Muscle of arm (tissue), 12 donors: Measurements from ENCODE around the gene FAN1. TPM values are rescaled to one million over a fixed set of nuclear protein-coding genes. Genes with fewer than 3 reads are reported as not detected.

Experiments used
- DNase-seq: peaks from one replicate; pipeline ENCODE4 v3.0.0-alpha.2; 2013
- polyA plus RNA-seq, 12 donors: library from polyadenylated mRNA; unstranded; fragments of 120-200 nt; gene quantifications; one replicate each; pipeline ENCODE4 v1.2.1, GENCODE V29; 2013; ENCODE audit not compliant: insufficient read length in 12 of 12

Gene FAN1
- polyA plus RNA-seq, 12 donors: 15.3 to 34.5 (median 23.1) TPM; not detected in 1

DNA sequence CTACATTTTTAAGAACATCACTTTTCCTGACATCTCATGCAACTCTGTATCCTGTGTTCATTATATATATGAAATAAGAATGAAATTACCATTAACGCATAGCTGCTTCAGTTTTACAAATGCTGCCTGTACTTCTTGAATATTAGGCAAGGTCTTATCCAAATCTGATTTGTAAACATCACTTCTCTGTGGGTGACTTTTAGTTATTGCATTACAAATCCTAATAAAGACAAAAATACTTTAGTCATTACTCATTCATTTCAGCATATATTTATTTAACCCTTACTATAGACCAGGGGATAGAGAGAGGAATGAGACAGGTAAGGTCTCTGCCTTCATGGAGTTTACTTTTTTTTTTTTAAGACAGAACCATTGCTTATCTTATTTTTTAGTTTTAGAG, 51.0 kb downstream of the FAN1 start:
- DNase-seq: no peak

DNA sequence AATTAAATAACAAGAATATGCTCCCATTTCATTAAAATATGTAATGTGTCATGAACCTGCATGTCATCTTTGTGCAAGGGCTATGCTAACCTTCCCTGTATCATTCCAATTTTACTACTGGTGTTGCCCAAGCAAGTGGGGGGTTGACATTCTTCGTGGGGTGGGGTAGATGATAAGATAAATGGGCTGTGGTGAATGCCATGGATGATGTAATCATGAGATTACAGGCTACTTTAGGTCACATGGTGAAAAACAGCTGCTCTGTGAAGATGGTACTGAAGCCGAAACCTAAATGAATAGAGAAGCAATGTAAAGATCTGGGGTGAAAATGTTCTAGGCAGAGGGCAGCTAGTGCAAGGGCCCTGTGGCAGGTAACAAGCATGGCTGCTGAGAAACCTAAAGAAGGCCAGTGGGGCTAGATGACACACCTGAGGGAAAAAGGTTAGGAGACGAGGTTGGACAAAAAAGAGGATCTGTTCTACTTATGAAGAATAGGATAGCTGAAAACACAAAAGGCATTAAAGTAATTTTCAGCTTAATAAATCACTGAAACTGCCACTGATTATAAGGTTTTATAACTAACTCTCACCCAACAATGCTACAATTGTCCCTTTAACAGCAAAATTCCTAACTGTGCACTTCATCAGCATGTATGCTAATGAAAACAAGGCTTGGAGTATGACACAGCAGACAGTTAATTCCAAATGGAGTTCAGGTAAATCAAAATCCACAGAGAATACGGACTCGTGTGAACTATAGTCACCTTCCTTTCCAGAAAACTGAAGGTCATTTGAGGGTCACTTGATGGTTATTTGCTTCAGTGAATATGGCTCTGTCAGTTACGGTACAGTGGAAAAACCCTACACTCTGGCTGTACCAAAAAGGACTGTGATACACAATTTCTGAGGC, 52.8 kb downstream of the FAN1 start:
- no peak for DNase-seq

DNA sequence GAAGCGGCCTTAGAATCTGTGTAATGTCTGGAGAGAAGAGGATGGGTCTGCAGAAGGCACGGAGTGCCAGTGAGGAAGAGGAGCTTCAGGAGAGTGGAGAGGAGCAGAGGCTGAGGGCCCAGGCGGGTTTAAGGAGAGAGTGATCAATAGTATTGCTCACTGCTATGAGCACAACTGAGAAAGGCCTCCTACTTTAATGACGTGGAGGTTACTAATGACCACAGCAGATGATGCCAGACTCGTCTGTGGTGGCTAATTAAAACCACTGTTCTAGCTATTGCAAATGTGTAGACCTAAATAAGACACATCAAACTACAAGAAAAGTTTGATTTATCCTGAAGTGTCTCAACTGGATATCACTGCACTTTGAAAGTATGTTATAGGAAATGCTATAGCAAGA, 54.5 kb downstream of the FAN1 start:
- no peak for DNase-seq

DNA sequence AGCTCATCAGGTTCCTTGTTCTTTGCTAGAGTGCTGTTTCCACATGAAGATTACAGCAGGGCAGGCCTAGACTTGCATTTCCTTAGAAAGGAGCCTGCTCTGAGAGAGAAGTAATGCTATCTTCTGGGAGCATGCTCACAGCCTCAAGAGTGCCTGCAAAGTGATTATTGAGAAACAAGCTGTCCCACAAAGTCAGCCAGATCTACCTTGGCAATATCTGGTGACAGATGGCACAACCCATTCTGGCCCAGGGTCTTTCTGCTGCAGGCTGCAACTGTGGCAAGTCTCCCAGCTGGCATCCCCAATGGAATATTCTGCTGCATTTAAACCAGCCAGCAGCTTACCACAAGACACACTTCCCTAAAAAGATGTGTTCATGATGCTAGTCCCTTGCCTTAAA, 58.4 kb downstream of the FAN1 start:
- DNase-seq: no peak

DNA sequence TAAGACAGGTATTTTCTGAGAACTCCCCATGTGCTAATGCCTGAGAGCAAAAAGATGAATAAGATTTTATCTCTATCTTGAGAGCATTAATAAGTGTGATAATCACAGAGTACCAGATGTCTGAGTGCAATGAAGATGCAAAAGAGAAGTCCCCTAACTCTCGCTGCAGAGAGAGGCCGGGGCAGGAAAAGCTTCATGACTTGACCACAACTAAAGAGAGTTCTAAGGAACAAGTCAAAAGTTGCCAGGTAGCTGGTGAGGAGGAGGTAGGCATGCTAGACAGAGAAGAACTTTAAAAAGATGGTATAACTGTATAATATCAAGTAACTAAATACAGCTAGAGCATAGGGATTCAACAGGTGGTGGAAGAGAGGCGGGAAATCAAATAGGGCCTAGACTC, 58.9 kb downstream of the FAN1 start:
- no peak for DNase-seq

DNA sequence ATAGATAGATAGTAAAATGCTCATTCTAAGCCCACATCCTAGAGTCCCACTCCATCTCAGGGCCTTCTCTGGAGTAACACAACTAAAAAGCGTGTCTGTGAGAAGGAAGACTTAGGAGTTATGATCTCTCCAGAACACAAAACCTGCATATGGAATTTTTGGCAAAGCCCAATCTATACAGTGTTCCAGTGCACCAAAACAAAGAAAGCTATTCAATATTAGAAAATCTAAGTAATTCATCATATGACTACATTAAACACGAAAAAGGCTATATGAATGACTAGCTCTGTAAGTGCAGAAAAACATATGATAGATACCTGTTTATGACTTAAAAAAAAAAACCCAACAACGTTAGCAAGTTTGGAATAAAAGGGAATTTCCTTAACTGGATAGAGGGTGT, 60.0 kb downstream of the FAN1 start:
- no peak for DNase-seq

DNA sequence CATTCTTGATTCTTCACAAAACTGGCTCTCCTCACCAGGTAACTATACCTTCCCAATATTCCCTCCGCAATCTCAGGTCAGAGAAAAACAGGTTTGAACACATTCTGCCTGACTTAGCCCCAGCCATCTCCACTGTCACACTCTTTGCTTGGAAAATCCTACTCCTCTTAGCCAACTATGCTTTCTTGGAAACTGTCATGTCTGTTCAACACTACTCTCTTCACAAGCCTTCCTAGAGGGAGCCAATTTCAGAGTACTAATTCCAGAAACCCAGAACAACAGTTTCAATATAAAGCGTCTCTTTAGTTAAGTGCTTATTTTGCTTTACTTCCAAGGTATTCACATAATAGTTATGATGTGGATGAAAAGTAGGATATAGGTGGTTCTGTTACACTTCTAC, 66.0 kb downstream of the FAN1 start:
- no peak for DNase-seq

DNA sequence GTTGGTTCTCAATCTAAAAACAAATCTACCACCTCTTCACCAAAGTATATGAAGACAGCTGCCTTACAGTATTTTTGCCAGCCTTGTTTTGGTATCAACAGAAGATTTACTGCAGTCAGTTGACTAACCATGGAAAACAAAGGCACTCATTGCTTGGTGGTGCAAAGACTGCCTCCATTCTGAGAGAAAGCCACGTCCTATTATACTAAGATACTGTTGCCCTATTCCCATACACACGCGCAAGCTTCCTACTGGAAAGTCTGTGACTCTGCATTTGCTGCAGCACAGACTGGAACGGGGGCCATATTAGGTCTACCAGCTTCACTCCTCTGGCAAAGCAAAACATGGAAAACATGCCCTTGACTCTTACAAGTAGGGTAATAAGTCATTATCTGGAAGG, 69.7 kb downstream of the FAN1 start:
- no peak for DNase-seq

DNA sequence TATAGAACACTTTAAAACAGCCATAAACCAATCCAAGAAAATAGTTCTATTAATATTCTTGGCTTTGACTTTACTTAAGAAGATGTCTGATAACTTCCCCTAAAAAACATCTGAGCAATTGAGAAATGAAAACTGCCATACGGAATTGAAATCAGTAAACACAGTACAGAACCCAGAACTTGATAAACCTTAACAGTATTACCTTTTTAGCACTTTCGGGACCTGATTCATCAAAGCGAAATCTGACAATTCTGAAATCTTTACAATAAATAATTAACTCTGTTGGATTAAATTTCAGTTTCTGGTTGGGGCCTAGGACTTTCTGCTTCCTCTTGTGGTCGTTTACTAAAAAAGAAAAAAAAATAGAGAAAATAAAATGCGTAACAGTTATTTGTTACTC, 70.4 kb downstream of the FAN1 start:
- no peak for DNase-seq

DNA sequence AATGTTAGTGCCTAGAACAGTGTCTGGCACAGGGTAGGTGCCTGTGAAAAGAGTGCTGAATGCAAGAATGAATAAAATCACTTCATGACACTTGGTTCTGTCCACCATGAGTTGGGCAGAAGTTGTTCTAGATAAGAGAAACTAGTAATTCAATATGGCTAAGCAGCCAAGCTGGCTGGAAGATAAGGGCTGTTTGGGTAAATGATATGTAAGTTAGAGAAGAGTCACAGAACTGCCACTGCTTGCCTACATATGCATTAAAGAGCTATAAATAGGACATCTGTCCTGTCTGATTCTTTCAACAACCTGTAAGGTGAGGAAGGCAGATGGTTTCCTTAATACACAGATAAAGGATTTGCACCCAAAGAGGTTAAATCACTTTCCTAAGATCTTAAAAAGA, 74.6 kb downstream of the FAN1 start:
- DNase-seq: no peak

DNA sequence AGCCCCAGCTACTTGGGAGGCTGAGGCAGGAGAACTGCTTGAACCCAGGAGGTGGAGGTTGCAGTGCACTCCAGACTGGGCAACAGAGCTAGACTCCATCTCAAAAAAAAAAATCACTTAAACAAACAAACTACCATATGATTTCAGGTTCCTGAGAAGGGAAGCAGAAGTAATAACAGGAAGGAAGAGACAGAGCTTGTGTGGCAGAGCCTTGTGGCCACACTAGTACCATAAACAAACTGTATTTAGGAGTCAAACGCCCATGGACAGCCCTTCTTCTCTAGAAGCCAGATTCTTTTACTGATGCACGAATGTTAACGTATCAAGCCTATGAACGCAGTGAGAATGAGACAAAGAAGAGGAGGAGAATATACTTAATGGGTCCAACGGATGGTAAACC, 75.7 kb downstream of the FAN1 start:
- no peak for DNase-seq

DNA sequence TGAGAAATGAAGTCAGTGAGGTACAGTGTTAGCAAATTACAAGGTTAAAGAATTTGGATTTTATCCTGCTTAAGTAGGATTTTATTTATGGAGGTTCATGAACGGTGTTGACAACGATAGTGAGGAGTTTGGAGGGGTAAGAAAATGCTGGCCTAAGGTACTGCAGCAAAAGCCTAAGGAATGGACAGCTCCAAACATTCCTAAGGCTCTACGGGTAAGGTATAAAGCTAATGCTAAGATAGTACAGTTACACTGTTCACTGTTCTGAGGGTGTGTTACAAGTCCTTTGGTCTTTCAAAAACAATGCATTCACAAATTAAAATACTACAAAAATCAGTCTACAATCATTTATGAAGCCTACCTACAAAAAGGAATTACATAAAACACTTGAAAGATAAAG, 80.4 kb downstream of the FAN1 start:
- no peak for DNase-seq

DNA sequence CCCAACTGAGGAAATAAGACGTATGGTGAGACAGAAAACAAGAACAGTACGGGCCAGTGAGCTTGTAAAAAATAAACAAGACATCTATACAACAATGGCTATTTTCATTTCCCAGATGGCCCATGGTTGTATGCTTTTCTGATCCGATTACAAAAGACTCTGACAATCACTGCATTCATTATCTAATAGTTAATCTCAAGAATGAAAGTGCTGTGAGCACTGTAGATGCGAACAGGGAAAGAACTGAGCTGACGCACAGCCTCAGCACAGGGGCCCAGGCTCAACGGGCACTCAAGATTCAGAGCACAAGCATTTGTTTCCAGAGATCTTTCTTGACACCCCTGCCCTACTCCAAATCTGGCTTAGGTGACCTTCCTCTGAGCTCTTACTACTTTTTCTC, 80.8 kb downstream of the FAN1 start:
- no peak for DNase-seq

DNA sequence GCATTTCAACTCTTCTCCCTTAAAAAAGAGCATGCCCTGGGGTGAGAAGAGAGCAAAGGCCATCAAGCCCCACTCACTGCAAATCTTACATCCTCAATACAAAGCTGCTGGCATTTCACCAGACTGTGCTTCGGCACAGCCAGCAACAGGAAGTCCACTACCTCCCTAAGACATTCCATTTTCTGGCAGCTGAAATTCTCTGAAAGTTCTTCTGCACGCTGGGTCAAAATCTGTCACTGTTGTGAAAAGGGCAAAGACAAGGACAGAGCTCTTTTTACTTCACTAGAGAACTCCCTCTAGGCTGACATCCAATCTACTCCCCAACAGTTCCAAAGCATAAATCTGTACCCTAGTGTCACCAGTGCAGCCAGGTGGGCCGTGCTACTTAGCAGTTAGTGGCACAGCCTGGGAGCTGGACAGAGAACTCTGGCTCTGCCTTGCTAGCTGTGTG, 81.4 kb downstream of the FAN1 start:
- DNase-seq: no peak

DNA sequence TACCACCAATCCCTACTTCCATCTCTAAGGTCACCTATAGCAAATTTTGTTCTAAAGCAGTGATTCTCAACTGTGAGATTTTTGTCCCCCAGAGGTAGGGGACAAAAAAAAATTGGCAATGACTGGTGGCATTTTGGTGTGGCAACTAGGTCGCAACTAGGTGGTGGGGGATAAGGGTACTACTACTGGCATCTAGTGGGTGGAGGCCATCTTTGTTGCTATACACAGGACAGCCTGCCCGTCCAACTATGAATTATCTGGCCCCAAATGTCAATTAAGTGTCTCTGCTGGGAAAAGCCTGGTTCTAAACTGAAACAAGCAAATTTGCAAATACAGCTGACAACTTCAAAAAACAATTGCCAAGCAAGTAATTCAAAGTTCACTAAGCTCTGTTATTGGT, 86.3 kb downstream of the FAN1 start:
- DNase-seq: no peak

DNA sequence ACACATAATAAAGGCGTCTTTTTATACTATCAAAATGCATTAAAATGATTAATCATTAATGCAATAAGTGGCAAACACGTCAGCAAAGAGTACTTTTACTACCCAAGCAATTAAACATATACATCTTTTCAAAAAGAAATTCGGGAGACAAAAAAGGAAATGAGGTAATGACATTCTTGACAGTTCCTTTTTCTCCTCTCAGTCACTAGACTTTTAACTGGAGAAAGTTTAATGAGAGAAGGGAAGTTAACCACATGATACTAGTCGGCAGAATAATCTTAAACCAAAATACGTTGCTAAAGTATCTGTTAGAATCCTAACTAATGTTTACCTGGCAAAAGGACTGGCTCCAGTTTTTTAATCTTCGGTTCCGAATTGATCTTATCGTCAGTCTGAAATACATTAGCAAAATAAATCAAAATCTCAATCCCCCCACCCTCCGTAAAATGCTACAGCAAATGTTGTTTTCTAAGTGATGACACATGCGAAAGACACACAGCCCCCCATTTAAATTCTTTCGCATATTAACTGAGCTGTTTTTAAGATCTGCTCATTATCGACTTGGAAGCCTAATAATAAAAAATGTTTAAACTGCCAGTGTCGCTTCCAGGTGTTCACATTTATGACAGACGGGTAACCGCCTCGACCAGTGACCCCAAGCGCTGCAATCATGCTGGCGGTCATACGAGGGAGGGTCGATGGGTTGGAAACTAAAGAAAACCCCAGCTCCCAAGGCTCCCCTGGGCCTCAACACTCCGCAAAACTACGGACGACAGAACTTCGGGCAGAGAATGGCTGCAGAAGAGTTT, 86.9 kb downstream of the FAN1 start:
- peak; percentile 15 for DNase-seq

DNA sequence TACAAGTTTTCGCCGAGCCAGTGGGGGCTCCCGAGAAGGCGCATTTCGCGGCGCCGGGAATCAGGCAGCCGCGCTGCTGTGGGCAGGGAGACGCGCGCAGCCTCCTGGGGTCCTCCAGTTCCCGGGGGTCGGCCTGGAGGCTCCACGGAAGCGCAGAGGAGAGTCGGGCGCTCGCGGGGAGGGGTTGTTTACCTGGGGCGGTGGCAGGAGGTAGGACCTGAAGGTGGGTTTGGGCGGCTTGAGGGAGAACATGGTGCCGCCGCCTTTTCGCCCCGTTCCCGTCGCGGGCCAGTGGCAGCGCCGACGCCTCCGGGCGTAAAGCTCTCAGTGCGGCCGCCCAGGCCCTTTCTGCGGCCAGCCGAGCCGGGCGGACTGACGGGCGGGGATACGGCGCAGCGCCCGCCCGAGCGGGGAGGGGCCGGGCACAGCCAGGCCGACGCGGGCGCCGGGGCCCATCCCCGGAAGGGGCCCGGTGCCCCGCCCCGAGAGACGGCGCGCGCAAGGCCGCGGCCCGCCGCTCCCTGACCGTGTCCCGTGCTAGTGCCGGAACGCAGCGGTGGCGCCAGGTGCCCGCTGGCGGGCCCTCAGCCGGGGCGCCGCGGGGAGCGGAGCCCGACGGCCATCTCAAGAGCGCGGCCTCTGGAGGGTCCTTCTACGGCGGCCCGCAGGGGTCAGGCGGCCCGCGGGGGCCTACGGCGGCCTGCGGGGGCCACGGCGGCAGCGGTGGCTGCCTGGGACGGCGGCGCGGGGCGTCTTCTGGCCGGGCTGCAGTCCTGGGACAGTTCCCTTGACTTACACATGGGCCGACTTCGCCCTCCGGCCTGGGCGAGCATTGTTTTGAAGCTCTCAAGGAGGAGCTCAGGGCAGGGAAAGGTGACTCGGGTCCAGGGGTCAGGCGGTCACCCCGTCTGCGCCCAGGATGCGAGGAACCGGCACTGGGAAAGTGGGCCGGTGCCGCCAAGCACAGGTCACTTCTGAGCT, 87.8 kb downstream of the FAN1 start, which contains the start of gene MTMR10:
Gene MTMR10, minus strand, starts transcription at position 374 of the 981 bp plus-strand sequence. Its CDS starts 122 bp downstream, at position 252.
- peak; percentile 57 for DNase-seq

DNA sequence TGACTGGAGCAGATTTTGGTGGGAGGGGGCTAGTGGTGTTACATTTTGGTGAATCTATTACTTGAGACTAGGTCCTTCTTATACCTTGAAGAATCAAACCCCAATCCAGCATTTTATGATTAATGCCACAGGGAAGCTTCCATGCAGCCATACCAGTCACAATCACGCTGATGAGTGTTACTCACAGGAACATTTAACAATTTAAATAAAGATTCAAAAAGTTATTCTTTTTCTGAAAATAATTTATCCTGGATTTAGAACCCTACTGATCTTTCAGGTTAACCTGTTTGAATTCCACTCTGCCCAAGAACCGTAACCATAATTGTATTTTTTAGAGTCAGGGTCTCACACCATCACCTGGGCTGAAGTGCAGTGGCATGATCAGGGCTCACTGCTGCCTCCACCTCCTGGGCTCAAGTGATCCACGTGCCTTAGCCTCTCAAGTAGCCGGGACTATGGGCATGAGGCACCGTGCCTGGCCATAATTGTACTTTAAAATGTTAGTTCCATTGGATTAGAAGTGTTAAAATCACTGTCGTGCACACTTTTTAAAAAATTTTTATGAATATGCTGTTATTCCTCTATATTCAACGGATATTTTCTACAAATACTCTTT, 88.6 kb downstream of the FAN1 start:
- DNase-seq: no peak
